Fibroblast of lung (primary cell): ENCODE data around the gene RBM23.

Source experiments
- CTCF ChIP-seq, 2 donors: IDR thresholded peaks in 1 of 2; conservative IDR thresholded peaks in 1 of 2; 1 replicate in 1 of 2; 2 replicates in 1 of 2; pipeline ENCODE4 v1.5.1; 2011 to 2012; ENCODE audit warnings: low read length in 2 of 2, control low read depth in 1 of 2, inconsistent platforms in 1 of 2, low read depth in 1 of 2, mild to moderate bottlenecking in 1 of 2
- EZH2 ChIP-seq: IDR thresholded peaks from 2 replicates; pipeline ENCODE4 v1.5.1; 2012; ENCODE audit warnings: low read length, control low read depth, mild to moderate bottlenecking; ENCODE audit errors: missing control alignments

GRCh38 chr14:22928237-22929103, 9.5 kb upstream of the RBM23 start:
- TF ChIP-seq CTCF (conservative IDR thresholded peaks at IDR 0.05 in 1 of 2, IDR thresholded peaks at IDR 0.05 in 1 of 2; ENCODE audit: low read depth in 1 of 2, low read length in 2 of 2) (no peak), EZH2 (no peak)
